ENCODE data around the gene EDA.

GRCh38 chrX:69884210-69884609 lies 268.3 kb downstream of the EDA start:
- TF ChIP-seq CTCF (IDR thresholded peaks at IDR 0.05; ENCODE audit: low read depth, low read length) (no peak), POLR2A (IDR thresholded peaks at IDR 0.05; ENCODE audit: extremely low read depth, insufficient read length) (no peak), MYC (IDR thresholded peaks at IDR 0.05; ENCODE audit: low read depth, low read length) (no peak)

Measured in NB4 (cell line).